K562 (cell line): ENCODE results near the gene BCL2L12. TPM values are rescaled to one million over a fixed set of nuclear protein-coding genes. Genes with fewer than 3 reads are reported as not detected.

Source experiments
- ARNT ChIP-seq, 2 experiments: fragments of 450-650 bp; IDR thresholded peaks; 2 replicates each; pipeline ENCODE4 v1.6.1; 2016; ENCODE audit warnings: mild to moderate bottlenecking in 1 of 2
- EP300 ChIP-seq: IDR thresholded peaks from 2 replicates; pipeline ENCODE4 v1.6.1; 2012; ENCODE audit warnings: low read length, improper control_type of control experiment
- JUND ChIP-seq, 2 experiments: IDR thresholded peaks; 2 replicates in 1 of 2; 3 replicates in 1 of 2; pipeline ENCODE4 v1.6.1; 2011; ENCODE audit warnings: borderline replicate concordance in 2 of 2, low read depth in 2 of 2, low read length in 2 of 2, improper control_type of control experiment in 1 of 2, missing biosample characterization in 1 of 2, missing genetic modification characterization in 1 of 2, missing genetic modification reagents in 1 of 2
- MYNN ChIP-seq, 2 experiments: sonication (generic); formaldehyde crosslinking in 1 of 2; IDR thresholded peaks; 2 replicates each; pipeline versions ENCODE4 v1.5.0 to v1.6.1; 2016 to 2020; ENCODE audit warnings: antibody characterized with exemption in 1 of 2, missing genetic modification reagents in 1 of 2
- PHB ChIP-seq: fragments of 250-450 bp; sonication (Bioruptor Pico); IDR thresholded peaks from 2 replicates; pipeline ENCODE4 v1.5.0; 2021
- POLR2AphosphoS2 ChIP-seq: IDR thresholded peaks from 2 replicates; pipeline ENCODE4 v1.6.1; 2012; ENCODE audit warnings: low read length, improper control_type of control experiment
- USF2 ChIP-seq: sonication (generic); formaldehyde crosslinking; IDR thresholded peaks from 2 replicates; pipeline ENCODE4 v1.5.0; 2020; ENCODE audit warnings: missing genetic modification reagents
- ZNF133 ChIP-seq: fragments of 250-450 bp; sonication (Bioruptor Pico); IDR thresholded peaks from 2 replicates; pipeline ENCODE4 v1.4.0; 2020; ENCODE audit warnings: mild to moderate bottlenecking
- polyA plus RNA-seq, 8 experiments: library from polyadenylated mRNA; depleted of rRNA in 4 of 8; stranded (reverse) in 5 of 8; unstranded in 3 of 8; fragments of >200 nt; fragmentation: Nextera tagmentation in 2 of 8; fragmentation: Illumina TruSeq in 1 of 8; extraction: Ambion mirVana in 2 of 8; extraction: Trizol in 1 of 8; gene quantifications; 2 replicates each; pipeline versions ENCODE4 v1.2.1 to v1.2.3, GENCODE V29; 2011 to 2014; ENCODE audit warnings: inconsistent platforms in 1 of 8, missing spikeins in 1 of 8
- total RNA-seq, 7 experiments: library from RNA; depleted of rRNA in 6 of 7; stranded (reverse); fragments of >200 nt in 6 of 7; fragmentation: Illumina TruSeq in 2 of 7; extraction: Trizol in 2 of 7; gene quantifications; 2 replicates each; pipeline versions ENCODE4 v1.2.1 to v1.2.3, GENCODE V29; 2011 to 2021; ENCODE audit warnings: low replicate concordance in 1 of 7
- TF ChIP-seq, protein P1 (sequence below): fragments of 450-650 bp; formaldehyde crosslinking; IDR thresholded peaks from 2 replicates; pipeline ENCODE4 v1.4.0; 2020; ENCODE audit warnings: mild to moderate bottlenecking, moderate library complexity
- TF ChIP-seq, protein P2 (sequence below): fragments of 450-650 bp; IDR thresholded peaks from 2 replicates; pipeline ENCODE4 v1.6.1; 2017; ENCODE audit warnings: mild to moderate bottlenecking, moderate library complexity
- TF ChIP-seq, protein P3 (sequence below): fragments of 450-650 bp; IDR thresholded peaks from 2 replicates; pipeline ENCODE4 v1.6.1; 2017; ENCODE audit warnings: antibody characterized with exemption
- TF ChIP-seq, protein P4 (sequence below): fragments of 450-650 bp; IDR thresholded peaks from 2 replicates; pipeline ENCODE4 v1.6.1; 2016; ENCODE audit warnings: antibody characterized with exemption

The BCL2L12 gene
- total and polyA plus RNA-seq, 9 of the 15 experiments (the other 6 are each of a cell fraction or from before 2014, with no cell fraction given) = 7.4 to 263 (median 81.2) TPM

GRCh38 chr19:49672131-49672919 is 6.6 kb downstream of the BCL2L12 start (continued):
- no peak for TF ChIP-seq JUND (IDR thresholded peaks at IDR 0.05; ENCODE audit: borderline replicate concordance, low read depth, low read length)
- TF ChIP-seq JUND (tag; IDR thresholded peaks at IDR 0.05; ENCODE audit: borderline replicate concordance, low read depth, low read length) = 0 out of 3 replicates have a peak, but pooled peaks have one; percentile 50
- TF ChIP-seq, protein P1, sequence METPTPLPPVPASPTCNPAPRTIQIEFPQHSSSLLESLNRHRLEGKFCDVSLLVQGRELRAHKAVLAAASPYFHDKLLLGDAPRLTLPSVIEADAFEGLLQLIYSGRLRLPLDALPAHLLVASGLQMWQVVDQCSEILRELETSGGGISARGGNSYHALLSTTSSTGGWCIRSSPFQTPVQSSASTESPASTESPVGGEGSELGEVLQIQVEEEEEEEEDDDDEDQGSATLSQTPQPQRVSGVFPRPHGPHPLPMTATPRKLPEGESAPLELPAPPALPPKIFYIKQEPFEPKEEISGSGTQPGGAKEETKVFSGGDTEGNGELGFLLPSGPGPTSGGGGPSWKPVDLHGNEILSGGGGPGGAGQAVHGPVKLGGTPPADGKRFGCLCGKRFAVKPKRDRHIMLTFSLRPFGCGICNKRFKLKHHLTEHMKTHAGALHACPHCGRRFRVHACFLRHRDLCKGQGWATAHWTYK (CRISPR knock-in tag) = 0 out of 2 replicates have a peak, but pooled peaks have one; percentile 23
- TF ChIP-seq POLR2AphosphoS2 = no peak
- TF ChIP-seq, protein P2, sequence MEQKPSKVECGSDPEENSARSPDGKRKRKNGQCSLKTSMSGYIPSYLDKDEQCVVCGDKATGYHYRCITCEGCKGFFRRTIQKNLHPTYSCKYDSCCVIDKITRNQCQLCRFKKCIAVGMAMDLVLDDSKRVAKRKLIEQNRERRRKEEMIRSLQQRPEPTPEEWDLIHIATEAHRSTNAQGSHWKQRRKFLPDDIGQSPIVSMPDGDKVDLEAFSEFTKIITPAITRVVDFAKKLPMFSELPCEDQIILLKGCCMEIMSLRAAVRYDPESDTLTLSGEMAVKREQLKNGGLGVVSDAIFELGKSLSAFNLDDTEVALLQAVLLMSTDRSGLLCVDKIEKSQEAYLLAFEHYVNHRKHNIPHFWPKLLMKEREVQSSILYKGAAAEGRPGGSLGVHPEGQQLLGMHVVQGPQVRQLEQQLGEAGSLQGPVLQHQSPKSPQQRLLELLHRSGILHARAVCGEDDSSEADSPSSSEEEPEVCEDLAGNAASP = no peak
- TF ChIP-seq, protein P3, sequence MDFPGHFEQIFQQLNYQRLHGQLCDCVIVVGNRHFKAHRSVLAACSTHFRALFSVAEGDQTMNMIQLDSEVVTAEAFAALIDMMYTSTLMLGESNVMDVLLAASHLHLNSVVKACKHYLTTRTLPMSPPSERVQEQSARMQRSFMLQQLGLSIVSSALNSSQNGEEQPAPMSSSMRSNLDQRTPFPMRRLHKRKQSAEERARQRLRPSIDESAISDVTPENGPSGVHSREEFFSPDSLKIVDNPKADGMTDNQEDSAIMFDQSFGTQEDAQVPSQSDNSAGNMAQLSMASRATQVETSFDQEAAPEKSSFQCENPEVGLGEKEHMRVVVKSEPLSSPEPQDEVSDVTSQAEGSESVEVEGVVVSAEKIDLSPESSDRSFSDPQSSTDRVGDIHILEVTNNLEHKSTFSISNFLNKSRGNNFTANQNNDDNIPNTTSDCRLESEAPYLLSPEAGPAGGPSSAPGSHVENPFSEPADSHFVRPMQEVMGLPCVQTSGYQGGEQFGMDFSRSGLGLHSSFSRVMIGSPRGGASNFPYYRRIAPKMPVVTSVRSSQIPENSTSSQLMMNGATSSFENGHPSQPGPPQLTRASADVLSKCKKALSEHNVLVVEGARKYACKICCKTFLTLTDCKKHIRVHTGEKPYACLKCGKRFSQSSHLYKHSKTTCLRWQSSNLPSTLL = no peak
- no peak for TF ChIP-seq PHB (CRISPR knock-in tag)
- TF ChIP-seq EP300 = no peak
- peak; percentile 80 for TF ChIP-seq MYNN (IDR thresholded peaks at IDR 0.05)
- TF ChIP-seq MYNN (CRISPR knock-in tag; IDR thresholded peaks at IDR 0.05) = no peak
- 0 out of 4 replicates have a peak, but pooled peaks of 1 of the 2 experiments have one; percentile 54 for TF ChIP-seq ARNT (IDR thresholded peaks at IDR 0.05)
- no peak for TF ChIP-seq ZNF133 (CRISPR knock-in tag)
- no peak for TF ChIP-seq USF2
- TF ChIP-seq, protein P4, sequence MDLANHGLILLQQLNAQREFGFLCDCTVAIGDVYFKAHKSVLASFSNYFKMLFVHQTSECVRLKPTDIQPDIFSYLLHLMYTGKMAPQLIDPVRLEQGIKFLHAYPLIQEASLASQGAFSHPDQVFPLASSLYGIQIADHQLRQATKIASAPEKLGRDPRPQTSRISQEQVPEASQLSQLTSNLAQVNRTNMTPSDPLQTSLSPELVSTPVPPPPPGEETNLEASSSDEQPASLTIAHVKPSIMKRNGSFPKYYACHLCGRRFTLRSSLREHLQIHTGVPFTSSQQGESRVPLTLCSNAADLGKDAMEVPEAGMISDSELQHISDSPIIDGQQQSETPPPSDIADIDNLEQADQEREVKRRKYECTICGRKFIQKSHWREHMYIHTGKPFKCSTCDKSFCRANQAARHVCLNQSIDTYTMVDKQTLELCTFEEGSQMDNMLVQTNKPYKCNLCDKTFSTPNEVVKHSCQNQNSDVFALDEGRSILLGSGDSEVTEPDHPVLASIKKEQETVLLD = peak; percentile 72; the same call in 1 of the 2 replicates
